Mesodermal cell (in vitro differentiated cells): ENCODE results near the gene DNAJA2. TPM values are rescaled to one million over a fixed set of nuclear protein-coding genes. Genes with fewer than 3 reads are reported as not detected.
"Not testable (repeated sequence)": the region's sequence is repeated elsewhere in the genome, so short reads cannot be mapped to it uniquely, and the experiment has no call there.

ENCODE experiments used
- H3K27ac ChIP-seq: 2 replicates; pipeline ENCODE4 v1.7.0; 2013; ENCODE audit warnings: mild to moderate bottlenecking, low read depth, low read length, moderate library complexity; ENCODE audit not compliant: severe bottlenecking
- H3K36me3 ChIP-seq: 2 replicates; pipeline ENCODE4 v1.7.1; 2013; ENCODE audit warnings: mild to moderate bottlenecking, low read length, moderate library complexity; ENCODE audit not compliant: control insufficient read depth, insufficient read depth
- H3K4me1 ChIP-seq: one replicate; pipeline ENCODE4 v1.7.1; 2013; ENCODE audit warnings: mild to moderate bottlenecking, low read length; ENCODE audit not compliant: insufficient read depth, control insufficient read depth, poor library complexity, severe bottlenecking
- H3K4me3 ChIP-seq: 2 replicates; pipeline ENCODE4 v1.7.0; 2013; ENCODE audit warnings: low read length, control low read depth, mild to moderate bottlenecking; ENCODE audit not compliant: insufficient read depth, poor library complexity, severe bottlenecking; ENCODE audit errors: extremely low read depth
- H3K9me3 ChIP-seq: 2 replicates; pipeline ENCODE4 v1.7.1; 2013; ENCODE audit warnings: mild to moderate bottlenecking, low read length, moderate library complexity; ENCODE audit not compliant: control insufficient read depth
- WGBS, 2 experiments: methylation state at CpG; one replicate each; pipeline ENCODE4 v1.1.5; 2013; ENCODE audit warnings: missing lambda C conversion rate in 2 of 2; ENCODE audit not compliant: insufficient coverage in 2 of 2; 5-methylcytosine and 5-hydroxymethylcytosine counted together
- polyA plus RNA-seq, 2 experiments: library from polyadenylated mRNA; stranded (reverse); fragments of 50-300 nt; gene quantifications; one replicate each; pipeline ENCODE4 v1.2.3, GENCODE V29; 2013

The DNAJA2 gene
- polyA plus RNA-seq (2013, experiment 1 of 2): 58.8 TPM
- 65.1 TPM for polyA plus RNA-seq (2013, experiment 2 of 2)

DNA sequence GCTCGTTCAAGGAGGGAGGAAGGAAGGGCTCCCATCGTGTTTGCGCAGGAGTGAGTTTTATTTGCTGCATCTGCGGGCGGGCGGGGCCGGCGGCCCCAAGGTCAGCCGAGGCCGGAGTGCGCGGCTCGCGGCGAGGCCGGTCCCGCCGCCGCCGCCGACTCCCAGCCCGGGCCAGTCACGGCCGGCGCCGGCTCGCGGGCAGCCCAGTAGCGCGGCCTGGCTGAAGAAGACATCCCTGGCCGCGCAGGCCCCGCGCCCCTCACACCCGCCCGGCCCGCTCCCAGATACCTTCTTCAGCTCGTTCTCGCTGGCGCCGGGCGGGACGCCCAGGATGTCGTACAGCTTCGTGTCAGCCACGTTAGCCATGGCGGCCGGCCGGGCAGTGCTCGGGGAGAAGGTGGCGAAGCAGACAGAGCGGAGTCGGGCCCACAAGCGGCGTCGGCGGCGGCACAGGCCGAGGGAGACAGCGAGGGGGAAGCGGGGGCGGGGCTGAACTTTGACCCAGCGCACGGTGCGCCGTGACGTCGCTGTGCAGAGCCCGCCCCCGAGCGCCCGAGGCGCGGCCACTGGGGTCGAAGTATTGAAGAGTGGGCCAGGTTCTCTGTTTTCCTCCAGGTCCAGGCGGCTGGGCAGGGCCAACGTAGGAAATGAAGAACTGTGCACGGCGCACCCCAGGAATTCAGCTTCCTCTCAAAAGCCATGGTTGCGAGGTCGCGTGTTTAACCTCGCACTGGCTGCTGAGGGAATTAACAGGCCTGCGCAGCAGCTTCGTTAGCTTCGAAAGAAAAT lies at the start of gene DNAJA2:
TSS of gene DNAJA2 (minus strand) at position 468 of the 789 bp plus-strand sequence. CDS start at position 366, 102 bp downstream.
- peak within 1 kb of the TSS; percentile 93 for H3K27ac ChIP-seq
- H3K4me1 ChIP-seq: peaks cover 7% of the 10 kb centered on the region
- H3K4me3 ChIP-seq: peak within 1 kb of the TSS; percentile 81
- H3K36me3 ChIP-seq: peaks cover 27% of the 10 kb centered on the region
- WGBS, 2 experiments: 0 to 2% methylated on average over 61 to 75 of the region's 86 CpGs
- H3K9me3 ChIP-seq: no peaks in the 10 kb centered on the region

DNA sequence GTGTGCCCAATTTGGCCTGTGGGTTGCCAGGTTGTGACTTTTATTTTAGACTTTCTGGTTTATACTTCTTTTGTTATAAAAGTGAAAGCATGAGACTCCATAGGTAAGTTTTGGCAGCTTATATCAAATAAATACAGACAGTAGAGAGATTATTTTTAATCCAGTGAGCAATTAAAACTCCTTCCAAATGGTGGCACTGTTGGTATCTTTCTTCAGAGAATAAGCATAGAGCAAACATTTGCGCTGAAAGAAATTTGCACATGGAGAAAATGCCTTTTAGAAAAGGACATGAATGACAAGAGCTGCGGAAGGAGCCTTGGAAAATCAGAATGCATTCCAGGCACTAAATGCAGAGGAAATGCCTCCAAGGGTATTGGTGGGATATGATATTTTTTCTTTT lies 46.1 kb upstream of the DNAJA2 start:
- no peaks in the 10 kb centered on the region for H3K4me1 ChIP-seq

DNA sequence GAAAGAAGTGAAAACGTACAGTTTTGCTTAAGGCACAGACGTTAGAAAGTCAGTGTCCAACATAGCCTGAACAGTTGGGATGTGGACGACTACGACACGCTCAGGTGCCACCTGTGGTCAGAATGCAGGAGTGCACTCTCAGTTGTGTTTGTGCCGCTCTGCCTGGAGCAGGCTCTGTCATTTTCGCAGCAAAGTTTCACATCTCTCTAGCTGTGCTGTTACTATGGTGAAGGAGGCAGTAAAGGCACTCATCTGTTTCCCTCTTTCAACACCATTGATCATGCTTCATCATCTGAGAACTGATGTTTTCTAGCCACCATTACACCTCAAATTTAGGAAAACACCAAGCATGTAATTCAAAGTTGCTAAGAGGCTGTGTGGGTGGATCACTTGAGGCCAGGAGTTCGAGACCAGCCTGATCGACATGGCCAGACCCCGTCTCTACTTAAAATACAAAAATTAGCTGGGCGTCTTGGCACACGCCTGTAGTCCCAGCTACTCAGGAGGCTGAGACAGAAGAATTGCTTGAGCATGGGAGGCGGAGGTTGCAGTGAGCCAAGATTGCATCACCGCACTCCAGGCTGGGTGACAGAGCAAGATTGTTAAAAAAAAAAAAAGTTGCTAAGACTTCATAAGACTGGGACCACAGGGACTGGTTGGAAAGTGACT lies 44.9 kb upstream of the DNAJA2 start:
- H3K9me3 ChIP-seq: no peaks in the 10 kb centered on the region
- WGBS, 2 experiments: 66 to 76% methylated on average over 10 to 14 of the region's 14 CpGs
- H3K4me3 ChIP-seq: no peak overlapping the region
- no peaks in the 10 kb centered on the region for H3K4me1 ChIP-seq
- no peaks in the 10 kb centered on the region for H3K36me3 ChIP-seq
- H3K27ac ChIP-seq: no peak overlapping the region

More for the DNA sequence above, 46.1 kb upstream of the DNAJA2 start:
- Histone ChIP-seq H3K36me3 (no peaks in the 10 kb centered on the region), H3K27ac (no peak overlapping the region), H3K4me3 (no peak overlapping the region), H3K9me3 (no peaks in the 10 kb centered on the region)
- 94 to 95% methylated on average over 2 of the region's 2 CpGs for WGBS, 2 experiments

DNA sequence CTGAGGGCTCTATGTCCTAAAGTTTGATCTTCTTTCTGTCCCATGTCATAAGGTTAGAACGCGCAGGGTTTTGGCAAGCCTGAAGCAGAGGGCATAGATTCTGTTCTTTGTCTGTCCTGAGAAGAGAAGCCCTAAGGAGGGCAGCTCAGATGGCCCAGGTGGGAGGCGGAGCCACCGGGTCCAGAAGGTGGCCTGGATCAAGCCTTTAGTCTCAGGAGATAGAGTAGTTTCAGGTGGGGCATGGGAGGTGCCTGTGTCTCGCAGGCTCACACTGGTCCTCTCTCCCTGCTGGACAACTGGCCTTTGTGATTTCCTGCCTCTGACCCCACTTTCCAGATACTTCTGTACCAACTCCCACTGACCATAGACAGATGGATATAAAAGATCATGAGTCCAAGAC lies 44.2 kb upstream of the DNAJA2 start:
- Histone ChIP-seq H3K27ac (no peak overlapping the region), H3K9me3 (no peaks in the 10 kb centered on the region), H3K36me3 (no peaks in the 10 kb centered on the region), H3K4me1 (no peaks in the 10 kb centered on the region), H3K4me3 (no peak overlapping the region)
- whole genome bisulfite sequencing, 2 experiments: 87 to 93% methylated on average over 5 of the region's 5 CpGs

DNA sequence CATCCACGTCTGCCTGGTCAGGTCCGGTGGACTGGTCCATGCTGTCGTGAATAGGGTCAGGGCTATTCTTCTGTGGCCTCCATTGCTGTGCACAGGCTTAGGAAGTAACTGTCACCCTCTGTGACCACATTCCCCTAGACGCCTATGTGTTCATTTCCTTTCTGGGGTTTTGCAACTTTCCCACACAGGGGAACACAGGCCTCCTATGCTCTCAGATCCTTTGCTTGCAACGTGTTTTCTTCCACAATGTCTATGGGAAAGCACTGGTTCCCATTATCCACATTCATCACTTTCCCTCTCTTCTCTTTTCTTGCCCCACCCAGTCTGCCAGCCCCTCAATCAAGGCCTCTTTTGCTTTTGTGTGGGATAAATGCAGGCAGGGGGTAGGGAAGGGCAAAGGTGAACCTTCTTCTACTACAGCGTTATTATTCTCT lies 43.2 kb upstream of the DNAJA2 start:
- Histone ChIP-seq H3K4me3 (no peak overlapping the region), H3K36me3 (no peaks in the 10 kb centered on the region), H3K27ac (no peak overlapping the region), H3K9me3 (no peaks in the 10 kb centered on the region), H3K4me1 (no peaks in the 10 kb centered on the region)
- WGBS, 2 experiments: 78 to 79% methylated on average over 5 to 6 of the region's 6 CpGs

- WGBS, 2 experiments: 97% methylated on average over 22 to 25 of the region's 25 CpGs
- Histone ChIP-seq H3K4me1 (no peaks in the 10 kb centered on the region), H3K27ac (no peak overlapping the region)
Observed at GRCh38 chr16:47013910-47014309, 40.4 kb upstream of the DNAJA2 start.

GRCh38 chr16:47013172-47013571 lies 39.7 kb upstream of the DNAJA2 start:
- no peaks in the 10 kb centered on the region for H3K36me3 ChIP-seq
- H3K4me3 ChIP-seq: no peak overlapping the region
- no peak overlapping the region for H3K27ac ChIP-seq
- no peaks in the 10 kb centered on the region for H3K4me1 ChIP-seq
- H3K9me3 ChIP-seq: no peaks in the 10 kb centered on the region
- no CpG with 5 or more reads among the region's 4 CpGs for WGBS, 2 experiments

More at GRCh38 chr16:47013910-47014309, 40.4 kb upstream of the DNAJA2 start:
- Histone ChIP-seq H3K9me3 (no peaks in the 10 kb centered on the region), H3K4me3 (no peak overlapping the region), H3K36me3 (no peaks in the 10 kb centered on the region)

GRCh38 chr16:47010812-47011211 lies 37.3 kb upstream of the DNAJA2 start:
- not testable (repeated sequence) for H3K4me3 ChIP-seq, H3K36me3 ChIP-seq, H3K27ac ChIP-seq, H3K4me1 ChIP-seq, H3K9me3 ChIP-seq
- no CpG with 5 or more reads among the region's 2 CpGs for WGBS, 2 experiments

- no peaks in the 10 kb centered on the region for H3K4me1 ChIP-seq
- H3K36me3 ChIP-seq: no peaks in the 10 kb centered on the region
- H3K27ac ChIP-seq: no peak overlapping the region
- no peaks in the 10 kb centered on the region for H3K9me3 ChIP-seq
- WGBS, 2 experiments: 100% methylated on average over 1 of the region's 2 CpGs
- H3K4me3 ChIP-seq: no peak overlapping the region
Observed at GRCh38 chr16:47008612-47009011, 35.1 kb upstream of the DNAJA2 start.

GRCh38 chr16:47008174-47008573 lies 34.7 kb upstream of the DNAJA2 start:
- Histone ChIP-seq H3K9me3 (no peaks in the 10 kb centered on the region), H3K27ac (no peak overlapping the region), H3K4me3 (no peak overlapping the region), H3K4me1 (no peaks in the 10 kb centered on the region), H3K36me3 (no peaks in the 10 kb centered on the region)
- 88 to 93% methylated on average over 3 of the region's 4 CpGs for WGBS, 2 experiments

- Histone ChIP-seq H3K4me1 (no peaks in the 10 kb centered on the region), H3K27ac (no peak overlapping the region), H3K4me3 (no peak overlapping the region), H3K36me3 (no peaks in the 10 kb centered on the region), H3K9me3 (no peaks in the 10 kb centered on the region)
- whole genome bisulfite sequencing, 2 experiments: 100% methylated on average over 1 of the region's 2 CpGs; no CpG with 5 or more reads in 1 of the 2 experiments
Observed at GRCh38 chr16:47004652-47005051, 31.2 kb upstream of the DNAJA2 start.
